ENCODE measurements around the gene KNDC1. TPM values are rescaled to one million over a fixed set of nuclear protein-coding genes. Genes with fewer than 3 reads are reported as not detected.

The KNDC1 gene
- polyA plus RNA-seq, 1 donor from 2014 or later: 4.3 TPM

- no peak for TF ChIP-seq POLR2AphosphoS5 (IDR thresholded peaks at IDR 0.05)
- no peak for TF ChIP-seq RAD21 (conservative IDR thresholded peaks at IDR 0.05)
- TF ChIP-seq CTCF (IDR thresholded peaks at IDR 0.05; ENCODE audit: poor library complexity, severe bottlenecking): no peak
- Histone ChIP-seq H2AFZ (ENCODE audit: low read depth, low read length) (no peak overlapping the region), H3K9ac (ENCODE audit: low read length) (no peak overlapping the region), H3K27me3 (ENCODE audit: insufficient read depth, low read depth, low read length) (peaks cover 10% of the 10 kb centered on the region), H3K9me3 (ENCODE audit: low read length) (no peaks in the 10 kb centered on the region), H3K36me3 (ENCODE audit: insufficient read depth, low read length) (no peaks in the 10 kb centered on the region), H3F3A (ENCODE audit: insufficient read depth, low read length, poor library complexity, severe bottlenecking) (no peaks in the 10 kb centered on the region), H3K4me3 (ENCODE audit: low read length) (no peak overlapping the region), H4K20me1 (ENCODE audit: insufficient read depth) (no peaks in the 10 kb centered on the region), H3K27ac (ENCODE audit: low read length) (no peak overlapping the region), H3K4me2 (ENCODE audit: low read length) (no peak overlapping the region), H3K9me2 (ENCODE audit: insufficient read depth, low read length) (no peaks in the 10 kb centered on the region), H3K79me2 (replicated peaks; ENCODE audit: insufficient read depth, low read length) (no peaks in the 10 kb centered on the region)
Observed at GRCh38 chr10:133224076-133224475, 64.1 kb downstream of the KNDC1 start.

GRCh38 chr10:133224756-133225372 lies 64.8 kb downstream of the KNDC1 start:
- Histone ChIP-seq H2AFZ (ENCODE audit: low read depth, low read length) (no peak overlapping the region), H3K27me3 (ENCODE audit: insufficient read depth, low read depth, low read length) (peaks cover 18% of the 10 kb centered on the region), H3F3A (ENCODE audit: insufficient read depth, low read length, poor library complexity, severe bottlenecking) (no peaks in the 10 kb centered on the region), H3K36me3 (ENCODE audit: insufficient read depth, low read length) (no peaks in the 10 kb centered on the region), H3K79me2 (replicated peaks; ENCODE audit: insufficient read depth, low read length) (no peaks in the 10 kb centered on the region), H3K4me2 (ENCODE audit: low read length) (no peak overlapping the region), H3K9ac (ENCODE audit: low read length) (no peak overlapping the region), H3K9me3 (ENCODE audit: low read length) (no peaks in the 10 kb centered on the region), H4K20me1 (ENCODE audit: insufficient read depth) (no peaks in the 10 kb centered on the region), H3K4me3 (ENCODE audit: low read length) (no peak overlapping the region), H3K9me2 (ENCODE audit: insufficient read depth, low read length) (no peaks in the 10 kb centered on the region), H3K27ac (ENCODE audit: low read length) (no peak overlapping the region)
- no peak for TF ChIP-seq RAD21 (conservative IDR thresholded peaks at IDR 0.05)
- no peak for TF ChIP-seq MXI1 (conservative IDR thresholded peaks at IDR 0.05; ENCODE audit: poor library complexity, severe bottlenecking)
- no peak for TF ChIP-seq EZH2 (IDR thresholded peaks at IDR 0.05; ENCODE audit: borderline replicate concordance, insufficient read depth, low read length, poor library complexity, severe bottlenecking)
- no peak for TF ChIP-seq SMC3 (conservative IDR thresholded peaks at IDR 0.05; ENCODE audit: poor library complexity)
- TF ChIP-seq REST (IDR thresholded peaks at IDR 0.05; ENCODE audit: borderline replicate concordance): no peak
- TF ChIP-seq POLR2AphosphoS5 (IDR thresholded peaks at IDR 0.05): no peak
- TF ChIP-seq EP300 (conservative IDR thresholded peaks at IDR 0.05; ENCODE audit: poor library complexity, severe bottlenecking): no peak
- no peak for TF ChIP-seq CTCF (IDR thresholded peaks at IDR 0.05; ENCODE audit: poor library complexity, severe bottlenecking)
- TF ChIP-seq TAF1 (IDR thresholded peaks at IDR 0.05; ENCODE audit: low read depth): no peak
